HG03175 (cell line): Measurements from ENCODE around the gene ANXA8.
"Not testable (repeated sequence)": the region's sequence is repeated elsewhere in the genome, so short reads cannot be mapped to it uniquely, and the experiment has no call there.

Experiments used
- ATAC-seq: cut with Tn5 transposase; IDR thresholded peaks from one replicate; pipeline ENCODE4 v1.9.1; 2021; ENCODE audit warnings: mild to moderate bottlenecking, moderate library complexity; ENCODE audit not compliant: unreplicated experiment

Gene ANXA8

GRCh38 chr10:47465216-47465917, 18.5 kb downstream of the ANXA8 start:
- not testable (repeated sequence) for ATAC-seq

GRCh38 chr10:47462577-47463358, 21.1 kb downstream of the ANXA8 start:
- not testable (repeated sequence) for ATAC-seq

DNA sequence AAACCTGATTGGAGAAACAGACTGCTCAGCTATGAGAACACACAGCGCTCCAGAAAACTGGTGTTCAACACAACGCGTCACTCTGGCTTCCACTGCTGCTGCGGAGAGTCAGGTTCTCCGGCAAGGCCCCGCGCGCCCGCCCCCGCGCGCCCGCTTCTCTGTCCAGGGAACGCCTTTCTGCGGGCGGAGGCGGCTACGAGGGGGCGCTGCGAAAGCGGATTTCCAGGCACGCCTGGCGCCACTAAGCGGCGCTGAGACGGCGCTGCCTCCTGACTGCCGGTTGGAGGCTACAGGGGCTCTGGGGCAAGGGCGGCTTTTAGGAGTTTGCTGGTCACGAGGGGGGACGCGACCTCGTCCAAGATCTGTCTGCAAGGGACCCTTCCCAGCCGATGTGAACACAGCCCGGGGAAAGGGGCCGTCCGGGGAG, 22.6 kb downstream of the ANXA8 start:
- ATAC-seq = not testable (repeated sequence)

GRCh38 chr10:47458466-47459154, 25.3 kb downstream of the ANXA8 start:
- no peak for ATAC-seq

GRCh38 chr10:47457826-47458225, 26.1 kb downstream of the ANXA8 start:
- no peak for ATAC-seq

DNA sequence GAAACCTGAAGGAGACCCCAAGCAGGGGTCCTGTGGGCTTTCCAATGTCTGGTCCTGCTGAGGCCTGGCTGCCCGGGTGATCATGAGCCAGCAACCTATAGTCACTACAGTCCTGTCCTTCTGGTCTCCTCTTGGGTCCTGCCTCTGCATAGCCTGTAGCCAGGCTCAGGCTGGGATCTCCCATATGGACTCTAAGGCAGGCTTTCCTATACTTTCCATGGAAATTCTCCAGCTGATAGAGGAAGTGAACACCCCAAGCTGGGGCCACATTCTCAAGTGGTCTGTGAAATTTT, 26.4 kb downstream of the ANXA8 start:
- ATAC-seq = no peak

- no peak for ATAC-seq
Measured at GRCh38 chr10:47456794-47457527, 27.0 kb downstream of the ANXA8 start.

DNA sequence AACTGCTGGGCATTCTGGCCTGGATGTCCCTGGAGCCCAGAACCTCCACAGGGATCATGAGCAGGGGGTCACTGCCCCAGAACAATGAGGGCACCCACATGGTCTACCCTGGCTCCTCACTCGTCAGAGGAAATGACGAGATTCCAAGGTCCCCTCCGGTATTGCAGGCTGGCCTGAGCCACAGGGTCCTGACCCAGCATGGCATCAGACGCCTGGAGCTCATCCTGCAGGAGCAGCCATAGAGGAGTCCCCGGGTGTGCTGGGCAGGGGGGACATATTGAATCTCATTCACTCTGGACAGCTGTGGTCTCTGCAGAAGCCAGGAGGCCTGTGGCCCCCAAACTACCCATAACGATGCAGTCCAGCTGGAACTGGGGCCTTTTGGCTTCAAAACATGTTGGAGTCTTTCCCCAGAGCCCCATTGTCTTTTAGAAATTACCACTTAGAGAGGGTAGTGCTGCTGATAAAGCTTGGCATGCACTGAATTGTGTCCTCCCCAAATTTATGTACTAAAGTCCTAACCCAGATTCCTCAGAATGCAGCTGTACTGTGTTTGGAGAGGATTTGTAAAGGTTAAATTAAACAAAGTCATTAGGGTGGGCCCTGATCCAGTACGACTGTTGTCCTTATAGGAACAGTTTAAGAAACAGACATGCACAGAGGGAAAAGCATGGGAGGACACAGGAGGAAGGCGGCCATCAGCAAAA, 27.7 kb downstream of the ANXA8 start:
- ATAC-seq = no peak

DNA sequence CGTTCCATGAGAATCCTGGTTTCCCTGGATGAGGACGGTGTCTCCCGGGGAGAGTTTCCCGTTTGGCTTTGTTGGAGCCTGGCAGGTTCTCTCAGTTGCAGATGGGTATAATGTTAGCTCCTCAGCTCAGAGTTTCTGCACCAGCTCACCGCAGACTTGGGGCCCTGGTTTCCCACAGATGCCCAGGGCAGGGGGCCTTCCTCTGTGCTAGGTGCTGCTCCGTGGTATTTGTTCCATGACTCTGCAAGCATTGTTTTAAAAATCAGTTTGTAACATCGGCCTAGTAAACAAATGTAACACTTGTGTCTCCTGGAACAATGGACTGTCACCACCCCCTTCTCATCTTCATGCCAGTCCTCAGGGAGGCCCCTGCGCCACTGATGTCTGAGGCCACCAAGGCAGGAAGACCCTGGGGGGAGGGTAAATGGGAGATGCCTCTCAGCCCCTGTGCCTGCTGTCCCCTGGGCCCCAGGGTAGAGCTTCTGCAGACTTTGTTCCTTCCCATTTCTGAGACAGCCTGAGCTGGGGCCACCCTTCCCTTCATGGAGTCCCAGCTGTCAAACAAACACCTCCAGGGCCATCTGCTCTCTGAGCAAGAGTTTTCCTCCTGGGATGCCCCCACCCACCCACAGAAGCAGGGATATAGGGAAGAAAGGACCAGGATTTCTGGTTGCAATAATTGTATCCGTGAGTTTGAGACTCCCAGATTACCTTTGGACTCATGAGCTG, 28.4 kb downstream of the ANXA8 start:
- ATAC-seq = not testable (repeated sequence)

DNA sequence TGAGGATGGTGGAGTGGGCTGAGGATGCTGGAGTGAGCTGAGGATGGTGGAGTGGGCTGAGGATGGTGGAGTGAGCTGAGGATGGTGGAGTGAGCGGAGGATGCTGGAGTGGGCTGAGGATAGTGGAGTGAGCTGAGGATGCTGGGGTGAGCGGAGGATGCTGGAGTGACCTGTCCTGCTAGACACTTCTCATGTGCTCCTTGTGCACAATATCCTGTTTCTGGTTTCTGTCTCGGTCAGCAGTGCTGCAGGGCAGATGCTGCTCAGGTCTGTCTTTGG, 29.2 kb downstream of the ANXA8 start:
- ATAC-seq = no peak

GRCh38 chr10:47454008-47454779, 29.7 kb downstream of the ANXA8 start:
- ATAC-seq = no peak

DNA sequence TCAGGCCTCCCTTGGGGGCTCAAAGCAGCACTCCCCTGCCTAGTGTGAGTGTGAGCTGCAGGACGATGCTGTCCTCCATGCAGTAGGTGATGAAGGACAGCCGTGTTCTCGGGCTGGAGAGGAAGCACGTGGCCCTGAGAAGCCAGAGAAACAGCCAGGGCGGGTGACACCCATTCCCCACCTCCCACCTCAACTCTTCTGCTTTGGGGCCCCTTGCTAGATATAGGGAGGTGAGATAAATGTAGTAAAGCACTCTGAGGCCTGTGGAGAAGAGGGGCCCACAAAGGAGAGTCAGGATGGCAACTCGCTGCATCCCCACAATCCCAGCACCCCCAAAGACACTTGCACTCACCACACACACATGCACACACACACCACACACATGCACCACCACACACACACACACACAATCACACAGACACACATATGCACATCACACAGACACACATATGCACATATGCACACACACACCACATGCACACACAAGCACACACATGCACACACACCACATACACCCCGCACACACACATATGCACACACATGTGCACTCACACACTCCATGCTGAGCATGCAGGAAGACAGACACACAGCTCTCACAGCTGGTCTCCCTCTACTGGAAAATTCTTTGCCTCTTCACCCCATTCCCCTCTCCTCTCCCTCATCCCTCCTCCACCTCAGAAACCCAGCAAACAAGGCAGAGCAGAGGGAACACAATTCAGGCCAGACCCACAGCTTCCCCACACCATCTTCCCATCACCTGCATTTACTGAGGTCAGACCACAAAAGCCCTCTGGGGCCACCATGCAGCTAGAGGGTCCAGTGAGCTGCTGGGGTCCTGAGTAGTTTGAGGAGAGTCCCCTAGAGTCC, 30.5 kb downstream of the ANXA8 start:
- ATAC-seq = no peak

GRCh38 chr10:47452495-47453140, 31.3 kb downstream of the ANXA8 start:
- no peak for ATAC-seq

GRCh38 chr10:47451998-47452494, 31.9 kb downstream of the ANXA8 start:
- no peak for ATAC-seq

GRCh38 chr10:47451273-47451997, 32.5 kb downstream of the ANXA8 start:
- no peak for ATAC-seq

GRCh38 chr10:47450442-47450841, 33.5 kb downstream of the ANXA8 start:
- ATAC-seq = no peak

DNA sequence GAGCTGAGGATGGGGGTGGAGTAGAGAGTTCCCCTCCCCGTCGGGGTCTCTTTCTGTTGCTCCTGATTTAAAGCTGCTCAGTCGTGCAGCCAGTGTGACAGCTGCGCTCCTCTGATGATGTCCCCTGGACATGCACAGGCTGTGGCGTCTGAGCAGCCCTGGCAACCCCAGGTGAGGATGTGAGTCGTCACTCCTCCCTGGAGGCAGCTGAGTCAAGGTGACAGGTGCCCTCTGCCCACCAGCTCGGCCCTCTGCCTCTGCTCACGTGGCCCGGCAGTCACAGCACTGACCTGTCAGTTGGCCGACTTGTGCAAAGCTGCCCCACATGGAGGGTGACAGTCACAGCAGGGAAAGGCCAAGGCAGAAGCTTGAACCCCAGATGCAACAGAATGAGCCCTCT, 33.9 kb downstream of the ANXA8 start:
- no peak for ATAC-seq
